Measurements from ENCODE around the gene SFN. TPM values are rescaled to one million over a fixed set of nuclear protein-coding genes. Genes with fewer than 3 reads are reported as not detected.
A peak's percentile ranks its signal among the peaks of the same experiment; 100 is the strongest.

The SFN gene
- total and polyA plus RNA-seq, 10 donors: 0.27 to 0.80 (median 0.61) TPM; not detected in 3

DNA sequence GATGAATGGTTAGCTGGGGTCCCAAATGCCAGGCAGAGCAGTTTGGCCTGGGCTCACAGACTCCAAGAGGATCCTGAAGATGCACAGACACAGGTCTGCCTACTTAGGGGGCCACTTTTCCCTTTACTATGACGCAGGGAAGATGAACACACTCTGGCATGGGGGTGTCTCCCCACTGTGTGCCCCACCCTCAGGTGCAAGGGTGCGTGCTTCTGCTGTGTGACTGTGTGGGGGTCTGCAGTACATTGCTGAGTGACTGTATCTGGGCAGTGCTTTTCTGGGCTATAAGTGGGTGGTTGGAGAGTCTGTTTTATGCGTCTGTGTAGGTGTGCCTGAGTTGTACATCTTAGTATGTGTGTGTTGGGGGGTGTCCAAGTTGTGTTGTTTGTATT is 47.0 kb downstream of the SFN start:
- Histone ChIP-seq H3K4me1 (peaks cover 0 to 11% (median under 1%) of the 10 kb centered on the region in 6 donors), H3K27me3 (replicated peaks in 1 of 7) (no peaks in the 10 kb centered on the region), H3K4me3 (no peak overlapping the region), H3K9me3 (no peaks in the 10 kb centered on the region), H3K27ac (peak overlapping the region in 1 of 8 donors; percentile 16), H3K36me3 (no peaks in the 10 kb centered on the region)
- intact Hi-C loops (cut with DNase I; ENCODE audit: low total_unique reads): no loop called here
- peak; percentile 16 for DNase-seq
- 60 to 94% (median 82%) methylated on average over 2 to 3 of the region's 3 CpGs for WGBS, 5 donors
- TF ChIP-seq, protein P1, sequence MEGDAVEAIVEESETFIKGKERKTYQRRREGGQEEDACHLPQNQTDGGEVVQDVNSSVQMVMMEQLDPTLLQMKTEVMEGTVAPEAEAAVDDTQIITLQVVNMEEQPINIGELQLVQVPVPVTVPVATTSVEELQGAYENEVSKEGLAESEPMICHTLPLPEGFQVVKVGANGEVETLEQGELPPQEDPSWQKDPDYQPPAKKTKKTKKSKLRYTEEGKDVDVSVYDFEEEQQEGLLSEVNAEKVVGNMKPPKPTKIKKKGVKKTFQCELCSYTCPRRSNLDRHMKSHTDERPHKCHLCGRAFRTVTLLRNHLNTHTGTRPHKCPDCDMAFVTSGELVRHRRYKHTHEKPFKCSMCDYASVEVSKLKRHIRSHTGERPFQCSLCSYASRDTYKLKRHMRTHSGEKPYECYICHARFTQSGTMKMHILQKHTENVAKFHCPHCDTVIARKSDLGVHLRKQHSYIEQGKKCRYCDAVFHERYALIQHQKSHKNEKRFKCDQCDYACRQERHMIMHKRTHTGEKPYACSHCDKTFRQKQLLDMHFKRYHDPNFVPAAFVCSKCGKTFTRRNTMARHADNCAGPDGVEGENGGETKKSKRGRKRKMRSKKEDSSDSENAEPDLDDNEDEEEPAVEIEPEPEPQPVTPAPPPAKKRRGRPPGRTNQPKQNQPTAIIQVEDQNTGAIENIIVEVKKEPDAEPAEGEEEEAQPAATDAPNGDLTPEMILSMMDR (IDR thresholded peaks at IDR 0.05 in 8 of 11, conservative IDR thresholded peaks at IDR 0.05 in 3 of 11): no peak
- no peak for TF ChIP-seq POLR2AphosphoS5 (IDR thresholded peaks at IDR 0.05)
- no peak for TF ChIP-seq POLR2A (IDR thresholded peaks at IDR 0.05)

DNA sequence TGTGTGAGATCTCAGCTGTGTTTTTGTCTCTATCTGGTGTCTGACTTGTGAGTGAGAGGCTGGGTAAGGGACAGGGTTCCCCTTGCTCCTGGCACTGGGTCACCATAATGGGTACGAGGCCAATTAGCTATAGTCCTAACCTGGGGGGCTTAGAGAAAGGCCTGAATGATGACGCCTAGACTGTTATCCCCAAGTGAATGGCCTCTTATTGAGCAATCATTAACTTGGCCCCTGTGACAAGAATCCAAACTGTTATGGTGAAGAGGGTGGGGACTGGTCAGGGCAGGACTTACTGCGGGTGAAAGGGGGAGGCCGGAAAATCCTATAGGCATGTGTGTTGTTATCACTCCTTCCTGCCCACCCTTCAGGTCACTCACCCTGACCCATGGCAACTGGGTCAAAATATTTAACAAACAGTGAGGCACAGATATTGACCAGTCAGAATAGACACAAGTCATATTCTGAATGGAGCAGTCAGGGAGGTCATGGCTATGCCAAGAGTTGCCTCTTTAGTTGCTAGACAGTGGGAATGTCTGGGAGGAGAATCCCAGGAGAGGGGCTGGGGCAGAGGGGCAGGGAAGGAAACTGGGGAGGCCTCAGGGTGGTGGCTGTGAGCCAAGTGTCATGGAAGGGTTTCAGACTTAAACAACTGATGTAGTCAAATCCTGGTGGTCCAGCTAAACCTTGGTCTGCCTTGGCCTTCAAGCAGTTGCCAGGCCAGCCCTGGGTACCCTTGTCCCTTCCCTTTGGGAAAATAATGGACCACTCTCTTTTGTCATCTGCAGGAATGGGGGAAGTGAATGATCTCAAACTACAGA is 47.6 kb downstream of the SFN start:
- H3K36me3 ChIP-seq: no peaks in the 10 kb centered on the region
- DNase-seq: peak; percentile 23
- 65 to 82% (median 79%) methylated on average over 4 of the region's 4 CpGs for WGBS, 5 donors
- H3K4me1 ChIP-seq: peaks cover 0 to 11% (median 2%) of the 10 kb centered on the region in 6 donors
- H3K27me3 ChIP-seq (replicated peaks in 1 of 7): no peaks in the 10 kb centered on the region
- intact Hi-C loops (cut with DNase I; ENCODE audit: low total_unique reads): no loop called here
- H3K27ac ChIP-seq: peak overlapping the region in 2 of 8 donors; percentile 1 to 16
- H3K4me3 ChIP-seq: peak overlapping the region in 2 of 8 donors; percentile 56 to 70
- H3K9me3 ChIP-seq: no peaks in the 10 kb centered on the region
- TF ChIP-seq, protein P1 (IDR thresholded peaks at IDR 0.05 in 8 of 11, conservative IDR thresholded peaks at IDR 0.05 in 3 of 11): no peak
- TF ChIP-seq POLR2AphosphoS5 (IDR thresholded peaks at IDR 0.05): no peak

GRCh38 chr1:26911399-26912146 is 48.6 kb downstream of the SFN start:
- Histone ChIP-seq H3K4me1 (peaks cover 0 to 11% (median 2%) of the 10 kb centered on the region in 6 donors), H3K36me3 (no peaks in the 10 kb centered on the region), H3K4me3 (peak overlapping the region; percentile 12 to 70 (median 32)), H3K9me3 (no peaks in the 10 kb centered on the region), H3K27ac (peak overlapping the region in 3 of 8 donors; percentile 20 to 88 (median 80)), H3K27me3 (replicated peaks in 1 of 7) (no peaks in the 10 kb centered on the region)
- 81 to 89% (median 85%) methylated on average over 8 of the region's 8 CpGs for WGBS, 5 donors
- TF ChIP-seq POLR2A (IDR thresholded peaks at IDR 0.05) (no peak), POLR2AphosphoS5 (IDR thresholded peaks at IDR 0.05) (no peak)
- TF ChIP-seq, protein P1 (IDR thresholded peaks at IDR 0.05 in 8 of 11, conservative IDR thresholded peaks at IDR 0.05 in 3 of 11): no peak
- intact Hi-C loops (cut with DNase I; ENCODE audit: low total_unique reads): no loop called here
- DNase-seq: no peak

DNA sequence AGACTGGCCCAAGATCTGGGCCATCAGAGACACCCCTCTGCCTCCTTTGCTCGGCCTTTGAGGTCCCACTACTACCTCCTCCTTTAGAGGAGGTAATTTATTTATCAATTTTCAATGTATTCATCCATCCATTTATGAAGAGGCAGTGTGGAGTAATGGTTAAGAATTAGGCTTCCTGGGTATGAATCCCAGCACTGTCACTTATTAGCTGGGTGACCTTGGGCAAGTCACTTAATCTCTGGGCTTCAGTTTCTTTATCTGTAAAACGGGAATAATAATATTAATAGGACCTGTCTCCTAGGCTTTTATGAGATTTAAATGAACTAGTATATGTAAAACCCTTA is 49.2 kb downstream of the SFN start:
- Histone ChIP-seq H3K9me3 (no peaks in the 10 kb centered on the region), H3K4me1 (peaks cover 0 to 11% (median 2%) of the 10 kb centered on the region in 6 donors), H3K27ac (peak overlapping the region in 5 of 8 donors; percentile 69 to 88 (median 82)), H3K27me3 (replicated peaks in 1 of 7) (no peaks in the 10 kb centered on the region), H3K36me3 (no peaks in the 10 kb centered on the region), H3K4me3 (peak overlapping the region; percentile 12 to 70 (median 32))
- WGBS, 5 donors: 38 to 72% (median 64%) methylated on average over 2 of the region's 2 CpGs
- TF ChIP-seq POLR2A (IDR thresholded peaks at IDR 0.05) (no peak), POLR2AphosphoS5 (IDR thresholded peaks at IDR 0.05) (no peak)
- TF ChIP-seq, protein P1 (IDR thresholded peaks at IDR 0.05 in 8 of 11, conservative IDR thresholded peaks at IDR 0.05 in 3 of 11): no peak
- intact Hi-C loops (cut with DNase I; ENCODE audit: low total_unique reads): no loop called here
- no peak for DNase-seq
